SK-N-SH (cell line): ENCODE results near the gene WDR53.

ENCODE experiments used
- SIN3A ChIP-seq: IDR thresholded peaks from 2 replicates; pipeline ENCODE4 v1.6.1; 2012; ENCODE audit warnings: low read depth, mild to moderate bottlenecking, low read length, moderate library complexity, borderline replicate concordance
- TAF1 ChIP-seq: IDR thresholded peaks from 2 replicates; pipeline ENCODE4 v1.6.1; 2012; ENCODE audit warnings: low read depth, mild to moderate bottlenecking, low read length, moderate library complexity, borderline replicate concordance

GRCh38 chr3:196590279-196590678 lies 21.9 kb upstream of the WDR53 start:
- no peak for TF ChIP-seq SIN3A
- TF ChIP-seq TAF1: no peak
